RWPE2 (cell line): ENCODE results near the gene UVRAG.

Source experiments
- ATAC-seq: fragments of 200-7000 bp; cut with Tn5 transposase; 3 replicates; pipeline ENCODE4 v1.9.1; 2021; ENCODE audit warnings: low read depth
- DNase-seq: peaks from one replicate; pipeline ENCODE4 v3.0.0-alpha.2; 2020; ENCODE audit warnings: low spot score
- H3K27ac ChIP-seq: fragments of 450-650 bp; 2 replicates; pipeline ENCODE4 v1.5.1; 2017; ENCODE audit warnings: mild to moderate bottlenecking; ENCODE audit not compliant: poor library complexity, severe bottlenecking
- H3K27me3 ChIP-seq: fragments of 250-450 bp; sonication (Bioruptor Pico); 2 replicates; pipeline ENCODE4 v1.5.1; 2021; ENCODE audit warnings: mild to moderate bottlenecking, moderate library complexity; ENCODE audit not compliant: insufficient read depth, poor library complexity, severe bottlenecking
- H3K36me3 ChIP-seq: fragments of 250-450 bp; sonication (Bioruptor Pico); 2 replicates; pipeline ENCODE4 v1.5.1; 2020; ENCODE audit warnings: low read depth, mild to moderate bottlenecking, moderate library complexity
- H3K4me1 ChIP-seq: fragments of 250-450 bp; sonication (Bioruptor Pico); 2 replicates; pipeline ENCODE4 v1.5.1; 2021; ENCODE audit warnings: mild to moderate bottlenecking, moderate library complexity; ENCODE audit not compliant: insufficient read depth, poor library complexity, severe bottlenecking
- H3K4me3 ChIP-seq: fragments of 250-450 bp; sonication (Bioruptor Pico); 2 replicates; pipeline ENCODE4 v1.5.1; 2021; ENCODE audit warnings: mild to moderate bottlenecking, moderate library complexity; ENCODE audit not compliant: severe bottlenecking
- H3K9me3 ChIP-seq: fragments of 250-450 bp; sonication (Bioruptor Pico); 2 replicates; pipeline ENCODE4 v1.5.1; 2021; ENCODE audit warnings: mild to moderate bottlenecking, moderate library complexity; ENCODE audit not compliant: severe bottlenecking
- TF ChIP-seq, protein P1 (sequence below): fragments of 450-650 bp; IDR thresholded peaks from one replicate; pipeline ENCODE4 v1.5.1; 2017; ENCODE audit warnings: mild to moderate bottlenecking, moderate library complexity; ENCODE audit not compliant: poor library complexity, severe bottlenecking

Gene UVRAG

GRCh38 chr11:75814677-75815344 is at the start of gene UVRAG:
Gene UVRAG, plus strand, starts transcription at chr11:75815210. Its CDS starts 198 bp downstream, at chr11:75815408.
- H3K36me3 ChIP-seq = no peaks in the 10 kb centered on the region
- DNase-seq (peak; percentile 98), ATAC-seq (peak; percentile 90)
- H3K4me1 ChIP-seq = peaks cover 31% of the 10 kb centered on the region
- TF ChIP-seq, protein P1, sequence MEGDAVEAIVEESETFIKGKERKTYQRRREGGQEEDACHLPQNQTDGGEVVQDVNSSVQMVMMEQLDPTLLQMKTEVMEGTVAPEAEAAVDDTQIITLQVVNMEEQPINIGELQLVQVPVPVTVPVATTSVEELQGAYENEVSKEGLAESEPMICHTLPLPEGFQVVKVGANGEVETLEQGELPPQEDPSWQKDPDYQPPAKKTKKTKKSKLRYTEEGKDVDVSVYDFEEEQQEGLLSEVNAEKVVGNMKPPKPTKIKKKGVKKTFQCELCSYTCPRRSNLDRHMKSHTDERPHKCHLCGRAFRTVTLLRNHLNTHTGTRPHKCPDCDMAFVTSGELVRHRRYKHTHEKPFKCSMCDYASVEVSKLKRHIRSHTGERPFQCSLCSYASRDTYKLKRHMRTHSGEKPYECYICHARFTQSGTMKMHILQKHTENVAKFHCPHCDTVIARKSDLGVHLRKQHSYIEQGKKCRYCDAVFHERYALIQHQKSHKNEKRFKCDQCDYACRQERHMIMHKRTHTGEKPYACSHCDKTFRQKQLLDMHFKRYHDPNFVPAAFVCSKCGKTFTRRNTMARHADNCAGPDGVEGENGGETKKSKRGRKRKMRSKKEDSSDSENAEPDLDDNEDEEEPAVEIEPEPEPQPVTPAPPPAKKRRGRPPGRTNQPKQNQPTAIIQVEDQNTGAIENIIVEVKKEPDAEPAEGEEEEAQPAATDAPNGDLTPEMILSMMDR = no peak
- no peaks in the 10 kb centered on the region for H3K27me3 ChIP-seq
- peak within 1 kb of the TSS; percentile 86 for H3K27ac ChIP-seq
- no peaks in the 10 kb centered on the region for H3K9me3 ChIP-seq
- peak within 1 kb of the TSS; percentile 82 for H3K4me3 ChIP-seq

DNA sequence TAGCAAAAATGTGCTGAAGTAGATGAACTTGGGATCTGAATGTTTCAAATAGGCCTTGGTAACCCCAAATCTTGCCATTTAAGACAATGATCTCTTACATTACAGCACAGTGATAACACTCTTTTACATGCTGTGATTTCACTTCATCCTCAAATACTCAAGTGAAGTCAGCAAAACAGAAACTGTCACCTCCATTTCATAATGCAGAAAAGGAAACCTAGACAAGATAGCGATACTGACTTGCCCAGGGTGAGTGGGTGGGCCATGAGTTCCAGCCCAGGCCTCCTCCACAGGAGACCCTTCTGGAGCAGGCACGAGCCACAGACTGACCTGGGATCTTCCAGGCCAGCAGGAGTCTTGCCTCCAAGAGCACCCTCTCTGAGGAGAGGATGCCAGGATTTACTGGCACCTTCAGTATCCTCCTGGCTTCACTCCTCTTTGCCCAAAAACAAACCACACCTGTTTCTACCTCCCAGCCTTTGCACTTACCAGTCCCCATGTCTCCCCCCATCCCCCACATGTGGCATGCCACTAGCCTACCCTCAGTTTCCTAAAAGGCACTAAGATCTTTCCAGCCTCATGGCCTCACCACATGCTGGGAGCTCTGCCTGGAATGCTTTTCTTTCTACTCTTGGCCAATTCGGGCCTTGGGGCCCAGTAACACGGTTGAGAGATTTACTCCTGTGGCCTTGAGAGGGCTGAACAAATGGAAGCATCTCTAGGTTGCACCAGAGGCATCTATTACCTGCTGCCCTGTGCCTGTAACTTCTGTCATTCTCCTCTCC is 48.4 kb upstream of the UVRAG start:
- Histone ChIP-seq H3K27ac (no peak overlapping the region), H3K36me3 (no peaks in the 10 kb centered on the region), H3K4me3 (no peak overlapping the region), H3K9me3 (no peaks in the 10 kb centered on the region), H3K27me3 (no peaks in the 10 kb centered on the region), H3K4me1 (peaks cover 9% of the 10 kb centered on the region)
- DNase-seq (no peak), ATAC-seq (no peak)
- TF ChIP-seq, protein P1 = no peak

DNA sequence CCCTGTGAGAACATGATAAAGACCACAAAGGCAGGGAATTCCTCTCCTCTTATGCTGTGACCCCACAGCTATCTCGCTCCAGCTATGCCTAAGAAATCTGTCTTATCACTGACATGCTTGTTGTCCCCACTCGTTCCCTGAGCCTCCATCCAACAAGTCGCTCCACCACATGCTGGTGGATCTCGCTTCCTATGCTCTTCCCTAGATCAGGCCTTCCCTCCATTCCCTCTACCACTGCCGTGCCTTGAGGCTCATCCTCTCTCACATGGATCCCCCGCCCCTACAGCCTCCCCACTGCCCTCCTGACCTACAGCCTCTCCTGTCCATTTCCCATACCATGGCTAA is 47.8 kb upstream of the UVRAG start:
- TF ChIP-seq, protein P1 = no peak
- Histone ChIP-seq H3K36me3 (no peaks in the 10 kb centered on the region), H3K9me3 (no peaks in the 10 kb centered on the region), H3K27me3 (no peaks in the 10 kb centered on the region), H3K27ac (no peak overlapping the region), H3K4me3 (no peak overlapping the region), H3K4me1 (peaks cover 9% of the 10 kb centered on the region)
- ATAC-seq (no peak), DNase-seq (no peak)

- TF ChIP-seq, protein P1 = no peak
- Histone ChIP-seq H3K4me3 (peak overlapping the region; percentile 42), H3K36me3 (no peaks in the 10 kb centered on the region), H3K27me3 (no peaks in the 10 kb centered on the region), H3K4me1 (peaks cover 7% of the 10 kb centered on the region), H3K27ac (no peak overlapping the region), H3K9me3 (no peaks in the 10 kb centered on the region)
- ATAC-seq (no peak), DNase-seq (no peak)
These were observed 47.3 kb upstream of the UVRAG start for GRCh38 chr11:75767793-75768111.
